ENCODE results near the gene HEATR1.
"Not testable (repeated sequence)": the region's sequence is repeated elsewhere in the genome, so short reads cannot be mapped to it uniquely, and the experiment has no call there.

The HEATR1 gene

DNA sequence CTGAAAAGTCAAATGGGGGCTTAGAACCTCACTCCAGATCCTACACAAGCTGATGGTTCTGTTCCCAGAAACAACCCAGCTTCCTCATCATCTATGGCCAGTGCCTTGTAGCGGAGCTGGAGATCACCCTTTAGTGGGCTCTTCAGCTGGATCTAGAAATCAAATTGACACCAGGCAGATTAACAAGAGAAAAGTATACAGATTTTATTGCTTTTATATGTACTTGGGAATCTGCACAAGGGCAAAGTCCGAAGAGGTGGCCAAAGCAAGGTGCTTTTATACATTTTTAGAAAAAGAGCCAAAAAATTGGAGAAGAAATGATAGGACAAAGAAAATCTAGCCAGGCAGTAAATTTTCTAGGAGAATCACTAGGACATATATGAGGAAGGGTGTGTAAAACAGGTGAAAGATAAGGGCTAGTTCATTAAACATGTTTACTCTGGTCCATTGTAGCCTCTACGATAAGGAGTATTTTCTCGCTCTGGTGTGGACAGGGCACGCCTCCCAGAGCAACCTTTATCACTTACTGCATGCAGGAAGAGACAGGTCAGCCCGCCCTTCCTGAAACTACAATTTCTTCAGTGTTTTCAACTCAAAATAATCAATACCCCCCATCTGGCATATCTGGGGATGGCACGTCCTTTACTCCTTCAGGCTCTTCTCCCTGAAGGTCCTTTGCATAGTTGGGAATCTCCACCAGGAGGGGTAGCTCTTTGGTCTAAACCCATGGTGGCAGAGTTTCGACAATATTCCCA is 94.5 kb downstream of the HEATR1 start:
- Histone ChIP-seq H3K27me3 (replicated peaks) (no peaks in the 10 kb centered on the region), H3K4me3 (ENCODE audit: low read depth, low read length) (no peak overlapping the region), H3K36me3 (replicated peaks) (no peaks in the 10 kb centered on the region), H3K27ac (no peak overlapping the region)
- in situ Hi-C loops (cut with HindIII; ENCODE audit: low pct_ligation_motif_present, low sequenced_read_pairs), result no loop called here
- TF ChIP-seq, protein P1, sequence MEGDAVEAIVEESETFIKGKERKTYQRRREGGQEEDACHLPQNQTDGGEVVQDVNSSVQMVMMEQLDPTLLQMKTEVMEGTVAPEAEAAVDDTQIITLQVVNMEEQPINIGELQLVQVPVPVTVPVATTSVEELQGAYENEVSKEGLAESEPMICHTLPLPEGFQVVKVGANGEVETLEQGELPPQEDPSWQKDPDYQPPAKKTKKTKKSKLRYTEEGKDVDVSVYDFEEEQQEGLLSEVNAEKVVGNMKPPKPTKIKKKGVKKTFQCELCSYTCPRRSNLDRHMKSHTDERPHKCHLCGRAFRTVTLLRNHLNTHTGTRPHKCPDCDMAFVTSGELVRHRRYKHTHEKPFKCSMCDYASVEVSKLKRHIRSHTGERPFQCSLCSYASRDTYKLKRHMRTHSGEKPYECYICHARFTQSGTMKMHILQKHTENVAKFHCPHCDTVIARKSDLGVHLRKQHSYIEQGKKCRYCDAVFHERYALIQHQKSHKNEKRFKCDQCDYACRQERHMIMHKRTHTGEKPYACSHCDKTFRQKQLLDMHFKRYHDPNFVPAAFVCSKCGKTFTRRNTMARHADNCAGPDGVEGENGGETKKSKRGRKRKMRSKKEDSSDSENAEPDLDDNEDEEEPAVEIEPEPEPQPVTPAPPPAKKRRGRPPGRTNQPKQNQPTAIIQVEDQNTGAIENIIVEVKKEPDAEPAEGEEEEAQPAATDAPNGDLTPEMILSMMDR (IDR thresholded peaks at IDR 0.05; ENCODE audit: low read depth, low read length, missing control alignments), result peak; percentile 14
- DNase-seq, result no peak

GRCh38 chr1:236509203-236509602 is 95.1 kb downstream of the HEATR1 start:
- in situ Hi-C loops (cut with HindIII; ENCODE audit: low pct_ligation_motif_present, low sequenced_read_pairs), result no loop called here
- DNase-seq, result no peak
- Histone ChIP-seq H3K27ac (no peak overlapping the region), H3K27me3 (replicated peaks) (no peaks in the 10 kb centered on the region), H3K36me3 (replicated peaks) (no peaks in the 10 kb centered on the region), H3K4me3 (ENCODE audit: low read depth, low read length) (no peak overlapping the region)
- TF ChIP-seq, protein P1 (IDR thresholded peaks at IDR 0.05; ENCODE audit: low read depth, low read length, missing control alignments), result no peak

DNA sequence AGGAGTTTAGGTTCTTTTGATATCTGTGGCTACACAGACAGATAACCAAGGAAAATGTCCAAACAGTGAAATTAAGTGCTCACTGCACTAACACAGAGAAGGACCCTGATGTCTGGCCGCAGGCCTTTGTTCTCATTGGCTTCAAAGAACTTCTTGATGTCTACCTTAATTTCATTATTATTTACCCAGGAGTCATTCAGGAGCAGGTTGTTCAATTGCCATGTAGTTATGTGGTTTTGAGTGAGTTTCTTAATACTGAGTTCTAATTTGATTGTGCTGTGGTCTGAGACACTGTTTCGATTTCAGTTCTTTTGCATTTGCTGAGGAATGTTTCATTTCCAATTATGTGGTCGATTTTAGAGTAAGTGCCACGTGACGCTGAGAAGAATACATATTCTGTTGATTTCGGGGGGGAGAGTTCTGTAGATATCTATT is 95.7 kb downstream of the HEATR1 start:
- no peaks in the 10 kb centered on the region for H3K27me3 ChIP-seq (replicated peaks)
- no peak for DNase-seq
- H3K4me3 ChIP-seq (ENCODE audit: low read depth, low read length), result no peak overlapping the region
- no peaks in the 10 kb centered on the region for H3K36me3 ChIP-seq (replicated peaks)
- TF ChIP-seq, protein P1 (IDR thresholded peaks at IDR 0.05; ENCODE audit: low read depth, low read length, missing control alignments), result no peak
- no peak overlapping the region for H3K27ac ChIP-seq
- in situ Hi-C loops (cut with HindIII; ENCODE audit: low pct_ligation_motif_present, low sequenced_read_pairs), result no loop called here

- in situ Hi-C loops (cut with HindIII; ENCODE audit: low pct_ligation_motif_present, low sequenced_read_pairs), result no loop called here
- peak; percentile 17 for DNase-seq
Observed at GRCh38 chr1:236507022-236507700, 97.2 kb downstream of the HEATR1 start.

DNA sequence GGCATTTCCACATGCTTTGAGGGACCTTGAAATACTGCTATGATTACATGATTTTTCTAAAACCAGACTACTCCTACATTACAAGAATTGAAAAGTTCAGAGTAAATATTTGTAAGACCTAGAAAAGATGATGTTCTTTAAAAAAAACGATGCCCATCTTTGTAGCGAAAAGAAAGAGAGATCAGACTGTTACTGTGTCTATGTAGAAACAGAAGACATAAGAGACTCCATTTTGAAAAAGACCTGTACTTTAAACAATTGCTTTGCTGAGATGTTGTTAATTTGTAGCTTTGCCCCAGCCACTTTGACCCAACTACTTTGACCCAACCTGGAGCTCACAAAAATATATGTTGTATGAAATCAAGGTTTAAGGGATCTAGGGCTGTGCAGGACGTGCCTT is 100.0 kb downstream of the HEATR1 start:
- H3K27ac ChIP-seq; DNase-seq; in situ Hi-C loops (cut with HindIII; ENCODE audit: low pct_ligation_motif_present, low sequenced_read_pairs): not testable (repeated sequence)

More at GRCh38 chr1:236507022-236507700, 97.2 kb downstream of the HEATR1 start:
- no peaks in the 10 kb centered on the region for H3K36me3 ChIP-seq (replicated peaks)
- no peak overlapping the region for H3K4me3 ChIP-seq (ENCODE audit: low read depth, low read length)
- no peaks in the 10 kb centered on the region for H3K27me3 ChIP-seq (replicated peaks)
- H3K27ac ChIP-seq, result no peak overlapping the region
- TF ChIP-seq, protein P1 (IDR thresholded peaks at IDR 0.05; ENCODE audit: low read depth, low read length, missing control alignments), result no peak

DNA sequence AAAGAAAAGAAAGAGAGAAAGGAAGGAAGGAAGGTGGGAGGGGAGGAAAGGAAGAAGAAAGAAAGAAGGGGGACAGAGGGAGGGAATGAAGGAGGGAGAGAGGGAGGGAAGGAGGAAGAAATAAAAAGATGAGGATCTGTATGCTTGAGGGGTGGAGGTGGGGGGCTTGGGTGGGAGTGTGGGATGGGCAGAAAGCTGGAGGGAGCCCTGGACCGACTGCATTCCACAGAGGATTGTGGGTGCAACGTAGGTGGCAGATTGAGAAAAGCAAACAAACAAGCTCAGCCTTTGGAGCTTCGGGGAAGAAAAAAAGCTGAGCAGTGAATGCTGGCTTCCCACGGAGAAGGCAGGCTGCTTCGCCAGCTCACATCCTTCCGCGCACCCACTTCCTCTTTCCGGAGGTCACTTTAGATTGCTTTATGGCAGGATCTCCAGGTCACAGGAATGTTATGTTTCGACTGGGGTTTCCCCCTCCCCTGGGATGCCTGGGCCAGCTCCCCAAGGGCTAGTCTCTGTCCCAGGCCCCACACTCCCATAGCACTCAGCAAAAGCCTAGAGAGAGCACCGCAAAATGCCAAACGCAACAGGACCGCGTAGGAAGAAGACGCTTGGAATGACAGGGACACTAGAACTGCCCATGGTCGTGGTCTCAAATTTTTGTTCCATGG is 101.2 kb downstream of the HEATR1 start:
- peak; percentile 84 for DNase-seq
- TF ChIP-seq, protein P1 (IDR thresholded peaks at IDR 0.05; ENCODE audit: low read depth, low read length, missing control alignments), result no peak
- in situ Hi-C loops (cut with HindIII; ENCODE audit: low pct_ligation_motif_present, low sequenced_read_pairs), result no loop called here
- Histone ChIP-seq H3K4me3 (ENCODE audit: low read depth, low read length) (peak overlapping the region; percentile 37), H3K27me3 (replicated peaks) (no peaks in the 10 kb centered on the region), H3K27ac (peak overlapping the region; percentile 57), H3K36me3 (replicated peaks) (no peaks in the 10 kb centered on the region)

More for the DNA sequence above, 100.0 kb downstream of the HEATR1 start:
- H3K4me3 ChIP-seq (ENCODE audit: low read depth, low read length); H3K27me3 ChIP-seq (replicated peaks); H3K36me3 ChIP-seq (replicated peaks): not testable (repeated sequence)

Data from brain microvascular endothelial cell (primary cell).